IPS-NIHi7 (cell line): ENCODE results near the gene GLDC.
"Not testable (repeated sequence)": the region's sequence is repeated elsewhere in the genome, so short reads cannot be mapped to it uniquely, and the experiment has no call there.

ENCODE experiments used
- DNase-seq: peaks from one replicate; pipeline ENCODE4 v3.0.0; 2012; ENCODE audit warnings: mixed read lengths; ENCODE audit errors: extremely low spot score

GLDC gene

DNA sequence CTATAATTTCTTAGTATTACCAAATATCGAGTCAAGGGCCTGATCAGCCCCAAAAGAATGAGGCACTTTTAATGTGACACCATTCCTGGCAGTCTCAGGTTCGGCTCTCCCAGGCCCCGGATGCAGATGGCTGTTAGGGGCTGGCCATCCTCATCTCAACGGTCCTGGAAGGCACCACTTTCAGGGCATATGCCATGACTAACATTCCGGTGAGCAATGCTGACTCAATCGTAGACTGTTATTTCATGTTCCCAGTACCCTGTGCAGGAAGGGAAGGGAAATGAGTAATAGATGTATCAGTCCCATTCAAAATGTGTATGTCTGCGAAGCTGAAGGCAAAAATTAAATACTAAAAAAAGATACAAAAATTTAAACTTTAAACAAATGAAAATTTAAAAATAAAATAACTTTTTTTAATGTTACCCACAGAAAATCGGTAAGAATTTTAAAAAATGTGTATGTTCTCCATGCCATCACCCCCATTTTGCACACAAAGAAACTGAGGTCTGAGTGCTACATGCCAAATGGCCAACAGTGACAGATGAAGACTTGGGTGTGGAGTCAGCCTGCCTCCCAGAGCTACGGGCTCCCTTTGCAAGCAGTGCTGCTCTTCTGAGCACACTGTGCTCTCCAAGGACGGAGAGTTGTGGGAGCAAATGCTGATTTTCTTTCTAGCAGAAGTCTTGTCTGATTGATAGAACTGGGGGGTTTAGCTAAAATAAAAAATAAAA is 79.0 kb downstream of the GLDC start:
- no peak for DNase-seq

DNA sequence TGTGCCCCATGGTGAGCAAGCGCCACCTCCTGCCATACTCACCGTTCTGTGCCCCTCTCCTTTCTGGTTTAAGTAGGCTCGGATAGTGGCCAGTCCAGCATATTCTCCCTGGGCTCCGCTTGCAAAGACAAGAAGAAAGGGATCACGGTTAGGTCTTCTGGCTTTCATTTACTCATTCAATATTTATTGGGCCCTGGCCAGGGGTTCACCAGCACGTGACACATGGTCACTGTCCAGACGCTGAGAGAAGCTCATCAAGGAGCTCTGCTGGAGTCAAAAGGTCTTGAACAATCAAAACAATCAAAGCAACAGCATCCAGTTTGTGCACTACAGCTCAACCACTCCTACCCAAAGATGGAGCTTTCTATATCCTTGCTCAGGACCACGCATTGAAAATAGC is 80.2 kb downstream of the GLDC start:
- DNase-seq, result no peak

GRCh38 chr9:6564868-6565267 is 80.7 kb downstream of the GLDC start:
- DNase-seq, result no peak

DNA sequence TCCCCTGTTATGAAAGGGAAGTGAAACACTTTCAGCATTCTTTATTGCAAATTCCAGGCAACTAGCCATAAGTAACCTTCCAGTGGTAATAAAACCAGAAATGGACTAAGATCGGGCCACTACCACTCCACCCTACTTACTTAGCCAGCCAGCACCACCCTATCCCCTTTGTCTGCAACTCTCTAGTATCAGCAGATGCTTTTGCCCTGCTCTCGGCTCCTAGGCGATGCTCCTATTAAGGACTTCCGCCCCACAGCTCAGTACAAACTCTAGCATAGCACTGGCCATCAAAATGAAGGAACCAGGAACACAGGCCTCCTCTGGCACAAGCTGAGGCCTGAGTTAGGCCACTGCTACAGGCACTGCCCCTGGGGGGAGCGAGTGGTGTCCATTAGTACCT is 81.2 kb downstream of the GLDC start:
- DNase-seq, result no peak

GRCh38 chr9:6562871-6563430 is 82.6 kb downstream of the GLDC start:
- DNase-seq, result no peak

DNA sequence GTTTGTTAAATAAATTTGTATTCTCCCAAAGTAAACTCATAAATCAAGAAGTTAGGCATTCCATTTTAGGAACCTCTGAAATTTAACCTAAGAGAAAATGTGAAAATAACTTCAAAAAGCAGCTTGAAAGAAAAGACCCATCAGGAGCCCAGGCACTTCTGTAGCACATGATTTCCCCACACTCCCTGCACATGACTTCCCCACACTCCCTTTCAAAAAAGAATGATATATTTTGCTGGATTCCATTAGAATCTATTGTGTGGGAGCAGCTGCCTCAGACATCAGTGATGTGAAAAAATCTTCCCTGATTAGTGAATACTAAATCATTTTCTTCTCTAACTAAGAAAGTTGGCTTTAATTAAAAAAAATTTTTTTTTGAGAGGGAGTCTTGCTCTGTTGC is 83.3 kb downstream of the GLDC start:
- DNase-seq, result no peak

DNA sequence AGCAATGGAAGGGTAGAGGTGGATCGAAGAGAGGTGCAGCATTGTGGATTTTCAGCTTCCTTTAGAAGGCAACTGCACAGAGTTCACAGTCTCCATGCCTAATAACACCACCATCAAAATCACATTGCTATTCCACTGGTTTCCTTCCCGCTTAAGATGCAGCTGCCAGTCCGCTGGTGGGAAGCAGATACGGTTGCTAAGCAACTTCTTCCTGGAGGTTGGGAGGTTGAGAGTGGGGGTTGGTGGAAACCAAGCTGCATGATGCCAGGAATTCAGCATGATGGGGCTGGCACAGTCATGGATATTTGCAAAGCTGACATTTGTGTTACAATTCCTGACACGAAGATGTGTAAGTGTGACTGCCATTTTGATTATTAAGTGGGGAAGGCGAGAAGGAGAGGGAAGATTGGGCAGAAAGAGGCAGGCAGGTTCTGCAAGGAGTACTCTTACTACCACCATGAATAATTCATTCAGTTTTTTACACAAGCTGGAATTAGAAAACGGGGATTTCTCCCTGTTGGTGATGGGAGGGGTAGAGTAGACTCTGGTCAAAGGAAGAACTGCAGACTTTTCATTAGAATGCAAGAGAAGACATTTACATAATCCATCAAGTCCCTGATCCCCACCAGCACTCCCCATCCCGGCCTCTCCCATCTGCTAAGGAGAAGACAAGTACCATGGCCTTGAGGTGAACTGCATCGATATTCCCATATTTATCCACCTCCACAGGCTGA is 87.5 kb downstream of the GLDC start:
- DNase-seq, result no peak

DNA sequence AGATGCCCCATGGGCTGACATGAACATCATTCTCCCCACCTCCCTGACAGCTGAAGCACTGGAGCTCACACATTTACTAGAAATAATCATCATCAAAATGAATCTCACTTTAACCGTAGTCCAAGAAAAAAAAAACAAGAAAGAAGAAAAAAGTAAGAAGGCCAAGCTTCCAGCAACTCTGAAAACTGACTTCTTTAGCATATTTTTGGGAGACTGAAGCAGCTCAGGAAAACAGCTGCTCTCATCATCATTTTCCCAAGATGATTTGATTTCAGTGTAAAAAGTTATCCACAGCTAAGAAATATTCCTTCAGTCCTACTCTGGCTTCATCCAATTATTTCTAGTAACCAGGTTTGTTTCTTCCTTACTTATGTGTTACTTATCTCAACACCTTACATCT is 91.7 kb downstream of the GLDC start:
- no peak for DNase-seq

DNA sequence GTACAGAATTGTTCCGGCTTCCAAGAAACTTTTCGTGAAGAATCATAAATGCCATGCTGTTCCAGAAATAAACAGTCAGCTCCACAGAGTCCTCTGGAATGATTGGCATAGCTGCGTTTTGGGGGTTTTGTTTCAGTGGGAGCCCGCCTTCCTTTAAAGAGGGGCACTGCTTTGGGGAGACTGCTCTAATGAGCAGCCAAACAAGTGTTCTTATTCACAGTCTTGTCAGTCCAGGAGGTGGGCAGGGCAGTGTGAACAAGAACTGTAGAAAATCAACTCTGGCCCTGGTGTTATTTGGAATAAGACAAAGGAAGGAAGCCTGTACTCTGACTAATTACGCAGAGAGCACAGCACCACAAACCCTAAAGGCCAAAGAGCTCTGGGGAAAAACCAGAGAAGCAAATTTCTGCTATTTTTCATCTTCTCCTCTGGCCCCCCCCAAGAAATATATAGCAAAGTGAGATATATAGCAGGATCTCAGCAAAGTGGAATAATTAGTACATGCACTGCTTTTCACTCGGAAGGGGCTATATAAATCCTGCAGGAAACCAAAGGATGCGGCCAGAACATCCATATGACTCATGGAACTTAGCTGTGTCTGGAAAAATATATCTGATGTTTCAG is 92.9 kb downstream of the GLDC start:
- no peak for DNase-seq

DNA sequence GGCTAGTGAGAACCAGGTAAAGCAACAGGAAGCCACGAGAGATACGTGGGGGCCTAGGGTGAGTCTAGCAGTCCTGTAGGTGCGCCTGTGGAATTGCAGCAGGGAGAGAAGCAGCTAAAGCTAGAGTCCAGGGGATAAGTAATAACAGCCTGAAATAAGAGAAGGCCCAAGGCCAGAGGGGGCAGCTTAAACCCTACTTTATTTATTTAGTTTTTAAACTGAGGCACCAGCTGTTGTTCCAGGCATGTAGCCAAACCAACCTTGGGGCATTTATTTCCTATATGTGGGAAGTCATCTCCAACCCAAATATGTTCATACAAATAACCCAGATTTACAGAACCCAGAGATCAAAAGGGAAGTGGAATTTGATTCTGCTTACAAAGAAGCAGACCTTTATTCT is 93.5 kb downstream of the GLDC start:
- no peak for DNase-seq

DNA sequence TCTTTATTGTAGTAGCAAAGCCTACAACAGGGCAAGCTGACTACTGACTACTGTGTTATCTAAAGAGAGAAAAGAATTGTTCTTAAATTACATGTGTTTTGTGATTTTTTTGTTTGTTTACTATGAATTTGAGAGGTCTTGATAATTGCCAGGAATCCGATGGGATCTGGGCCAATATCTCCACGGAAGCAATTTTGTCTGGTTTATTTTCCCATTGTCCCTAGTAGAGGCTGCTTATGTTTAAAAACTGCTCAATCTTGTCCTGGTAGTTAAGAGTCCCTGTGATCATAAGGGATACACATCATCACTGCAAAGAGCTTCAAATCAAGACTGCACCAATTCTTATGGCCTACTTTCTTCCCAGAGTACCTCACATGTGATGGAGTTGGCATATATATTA is 94.4 kb downstream of the GLDC start:
- no peak for DNase-seq

DNA sequence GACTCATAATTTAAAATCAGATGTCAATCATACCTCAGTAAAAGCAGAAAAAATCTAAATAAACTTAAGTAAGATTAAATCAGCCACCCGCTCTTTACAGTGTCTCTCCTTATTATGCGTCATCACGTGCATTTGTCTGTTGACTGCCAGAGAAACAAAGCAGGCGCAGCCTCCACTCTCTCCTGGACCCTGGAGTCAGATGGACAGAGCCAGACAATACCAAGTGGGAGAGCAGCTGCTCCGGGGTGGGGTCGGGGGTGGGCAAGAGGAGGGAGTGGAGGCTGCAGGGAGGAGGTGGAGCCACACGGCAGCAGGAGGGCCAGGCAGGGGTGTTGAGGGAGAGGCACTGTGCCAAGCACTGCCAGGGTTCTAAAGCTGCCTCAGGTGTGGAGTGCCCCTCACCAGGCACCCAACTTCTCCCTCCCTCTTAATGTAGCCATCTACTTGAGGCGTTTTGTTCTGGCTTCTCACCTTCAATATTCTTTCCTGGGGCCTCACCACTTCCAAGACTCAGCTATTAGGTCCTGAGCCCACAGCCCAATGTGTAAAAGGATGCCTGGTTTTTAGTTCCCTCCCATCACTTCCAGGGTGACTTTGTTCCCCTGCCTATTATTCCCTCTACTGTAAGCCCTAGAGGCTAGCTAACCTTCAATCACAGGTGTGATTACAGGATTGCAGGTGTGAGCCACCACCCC is 96.3 kb downstream of the GLDC start:
- no peak for DNase-seq

GRCh38 chr9:6545017-6545691 is 100.4 kb downstream of the GLDC start:
- DNase-seq, result no peak

GRCh38 chr9:6543204-6543603 is 102.3 kb downstream of the GLDC start:
- no peak for DNase-seq

DNA sequence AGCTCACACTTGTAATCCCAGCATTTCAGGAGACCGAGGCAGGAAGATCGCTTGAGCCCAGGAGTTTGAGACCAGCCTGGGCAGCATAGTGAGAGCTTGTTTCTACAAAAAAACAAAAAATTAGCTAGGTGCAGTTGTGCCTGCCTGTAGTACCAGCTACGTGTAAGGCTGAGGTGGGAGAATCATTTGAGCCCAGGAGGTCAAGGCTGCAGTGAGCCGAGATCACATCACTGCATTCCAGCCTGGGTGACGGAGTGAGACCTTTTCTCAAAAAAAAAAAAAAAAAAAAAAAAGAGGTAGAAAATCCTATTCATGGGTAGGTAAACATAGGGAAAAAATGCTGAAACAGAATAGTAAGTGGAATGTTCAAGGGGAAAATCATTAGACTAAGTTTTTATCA is 102.9 kb downstream of the GLDC start:
- not testable (repeated sequence) for DNase-seq

DNA sequence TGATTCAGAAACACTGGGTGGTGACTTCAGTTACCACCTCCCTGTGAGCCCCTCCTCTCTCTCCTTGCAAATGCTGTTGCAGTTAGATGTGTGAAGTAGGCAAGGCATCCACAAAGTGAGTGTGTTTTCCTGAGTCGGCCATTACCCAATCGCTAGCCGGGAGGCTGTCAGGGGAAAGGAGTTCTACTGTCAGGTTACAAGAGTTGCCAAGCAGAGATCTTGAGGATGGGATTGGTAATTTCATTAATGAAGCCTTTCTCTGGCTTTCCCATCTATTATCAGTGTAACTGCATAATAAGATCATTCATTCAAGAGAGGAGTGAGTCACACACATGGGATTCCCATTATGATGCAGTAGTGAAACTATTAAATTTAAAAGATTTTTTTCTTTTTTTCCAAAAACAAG is 106.9 kb downstream of the GLDC start:
- no peak for DNase-seq

GRCh38 chr9:6535594-6535993 is 109.9 kb downstream of the GLDC start:
- DNase-seq, result no peak

DNA sequence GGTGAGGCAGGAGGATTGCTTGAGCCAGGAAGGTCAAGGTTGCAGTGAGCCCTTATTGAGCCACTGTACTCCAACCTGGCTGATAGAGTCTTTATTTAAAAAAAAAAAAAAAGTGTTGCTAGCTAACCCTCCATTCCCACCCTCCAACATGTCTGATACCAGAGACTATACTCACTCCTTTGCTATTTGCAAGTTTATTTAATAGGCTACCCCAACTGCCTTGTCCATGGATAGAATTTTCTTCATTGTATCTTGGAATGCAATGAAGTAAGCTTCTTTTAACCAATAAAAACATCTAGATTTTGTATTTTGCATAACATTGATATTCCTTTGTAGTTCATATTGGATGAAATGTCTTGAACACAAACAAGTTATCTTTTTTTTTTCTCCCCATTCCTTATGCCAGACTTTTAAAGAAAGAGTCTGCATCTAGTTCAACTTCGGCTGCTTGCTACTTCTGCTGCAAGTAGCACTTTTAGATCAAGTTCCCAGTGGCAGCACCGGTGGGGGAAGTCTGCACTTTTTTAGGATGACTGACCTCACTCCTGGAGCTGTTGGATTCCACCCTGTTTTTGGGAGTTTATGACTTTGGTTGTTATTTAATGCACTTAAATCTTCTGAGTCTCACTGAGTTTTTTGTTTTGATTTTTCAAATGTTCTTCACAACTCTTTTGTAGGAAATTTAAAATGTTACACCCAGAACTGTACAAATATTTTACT is 120.0 kb downstream of the GLDC start:
- DNase-seq, result no peak

- no peak for DNase-seq
Measured at GRCh38 chr9:6522263-6522662, 123.3 kb downstream of the GLDC start.

DNA sequence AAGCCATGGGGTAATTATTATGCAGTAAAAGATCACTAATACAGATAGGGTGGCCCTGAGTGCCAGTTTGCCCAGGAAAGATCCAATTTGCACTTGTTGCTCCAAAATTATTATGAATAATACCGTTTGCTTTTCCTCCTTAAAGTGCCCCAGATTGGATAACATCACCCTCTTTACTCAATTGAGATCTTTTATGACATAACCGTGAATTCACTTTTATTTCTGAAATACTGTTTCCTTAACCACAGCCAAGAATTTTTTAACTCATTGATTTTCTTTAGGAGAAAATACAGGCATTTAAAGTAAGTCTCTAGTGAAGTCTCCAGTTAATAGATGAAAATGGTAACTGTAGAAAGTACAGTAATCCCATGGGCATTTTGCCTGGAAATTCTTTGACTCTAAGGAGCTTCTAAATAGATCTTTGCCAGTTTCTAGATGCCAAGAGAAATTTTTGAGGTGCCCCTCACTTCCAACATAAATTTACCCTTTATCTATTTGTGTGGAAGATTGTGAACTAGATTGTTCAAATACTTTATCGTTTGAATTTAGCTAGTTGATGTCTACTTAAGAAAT is 133.4 kb downstream of the GLDC start:
- DNase-seq, result no peak

DNA sequence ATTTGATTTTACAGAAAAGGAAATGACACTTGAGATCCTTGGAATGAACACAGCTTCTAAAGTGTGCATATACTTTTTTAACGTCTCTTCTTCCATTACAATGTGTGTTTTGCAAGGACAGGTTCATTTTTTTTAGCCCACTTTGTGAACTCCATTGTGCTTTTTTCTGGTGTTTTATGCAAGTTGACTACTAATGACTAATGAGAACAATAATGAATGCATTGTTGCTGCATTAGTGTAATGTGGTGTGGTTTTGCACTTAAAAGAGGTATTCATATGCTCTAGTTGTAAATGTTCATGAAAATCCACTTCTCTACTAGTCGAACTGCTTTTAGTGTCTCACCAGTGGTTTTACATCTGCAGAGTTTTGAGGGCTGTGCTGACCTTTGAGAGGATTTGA is 139.0 kb downstream of the GLDC start:
- DNase-seq, result no peak
